Vagina (tissue), 2 donors: ENCODE results near the gene VOPP1. TPM values are rescaled to one million over a fixed set of nuclear protein-coding genes. Genes with fewer than 3 reads are reported as not detected.

Experiments used
- DNase-seq, 2 donors: peaks; one replicate each; pipeline ENCODE4 v3.0.0-alpha.2; 2017; ENCODE audit errors: extremely low spot score in 2 of 2
- H3K27ac ChIP-seq: fragments of 200-600 bp; sonication (generic); one replicate; pipeline ENCODE4 v1.5.1; 2019
- H3K27me3 ChIP-seq: fragments of 200-600 bp; sonication (generic); one replicate; pipeline ENCODE4 v1.5.1; 2019
- H3K36me3 ChIP-seq, 2 donors: fragments of 200-600 bp; sonication (generic); one replicate each; pipeline ENCODE4 v1.5.1; 2017 to 2019
- H3K4me1 ChIP-seq: fragments of 200-600 bp; sonication (generic); one replicate; pipeline ENCODE4 v1.5.1; 2019
- H3K4me3 ChIP-seq, 2 donors: fragments of 200-600 bp; sonication (generic); 1 replicate in 1 of 2; 2 replicates in 1 of 2; pipeline ENCODE4 v1.5.1; 2016 to 2019
- H3K9me3 ChIP-seq: fragments of 200-600 bp; sonication (generic); one replicate; pipeline ENCODE4 v1.5.1; 2019
- POLR2A ChIP-seq, 2 donors: fragments of 450-650 bp; IDR thresholded peaks; one replicate each; pipeline ENCODE4 v1.6.1; 2017; ENCODE audit warnings: antibody characterized with exemption in 2 of 2, mild to moderate bottlenecking in 2 of 2, moderate library complexity in 2 of 2
- POLR2AphosphoS5 ChIP-seq, 2 donors: sonication (generic); formaldehyde crosslinking; IDR thresholded peaks; one replicate each; pipeline ENCODE4 v1.9.0; 2017; ENCODE audit warnings: antibody characterized with exemption in 2 of 2, mild to moderate bottlenecking in 2 of 2, low read depth in 1 of 2; ENCODE audit not compliant: insufficient read depth in 1 of 2
- intact Hi-C: fragments of 100-400 bp; cut with DNase I; formaldehyde crosslinking; loops from one replicate; pipeline ENCODE4 v1.15.1; 2023
- total RNA-seq: library from RNA; depleted of rRNA; stranded (reverse); fragments of >200 nt; gene quantifications from one replicate; pipeline ENCODE4 v1.2.3, GENCODE V29; 2016
- TF ChIP-seq, protein P1 (sequence below), 3 experiments: fragments of 450-650 bp in 2 of 3; fragments of 200-600 bp in 1 of 3; sonication (generic) in 1 of 3; IDR thresholded peaks; one replicate each; pipeline ENCODE4 v1.5.1; 2017 to 2019; ENCODE audit warnings: antibody characterized with exemption in 3 of 3, mild to moderate bottlenecking in 2 of 3, moderate library complexity in 2 of 3

VOPP1 gene
- total RNA-seq, 1 donor from 2014 or later: 26.3 TPM

- H3K9me3 ChIP-seq: no peaks in the 10 kb centered on the region
- no peak overlapping the region for H3K27ac ChIP-seq
- no peaks in the 10 kb centered on the region for H3K4me1 ChIP-seq
- no peak for DNase-seq
- H3K4me3 ChIP-seq: no peak overlapping the region
- no peaks in the 10 kb centered on the region for H3K36me3 ChIP-seq
- TF ChIP-seq, protein P1, sequence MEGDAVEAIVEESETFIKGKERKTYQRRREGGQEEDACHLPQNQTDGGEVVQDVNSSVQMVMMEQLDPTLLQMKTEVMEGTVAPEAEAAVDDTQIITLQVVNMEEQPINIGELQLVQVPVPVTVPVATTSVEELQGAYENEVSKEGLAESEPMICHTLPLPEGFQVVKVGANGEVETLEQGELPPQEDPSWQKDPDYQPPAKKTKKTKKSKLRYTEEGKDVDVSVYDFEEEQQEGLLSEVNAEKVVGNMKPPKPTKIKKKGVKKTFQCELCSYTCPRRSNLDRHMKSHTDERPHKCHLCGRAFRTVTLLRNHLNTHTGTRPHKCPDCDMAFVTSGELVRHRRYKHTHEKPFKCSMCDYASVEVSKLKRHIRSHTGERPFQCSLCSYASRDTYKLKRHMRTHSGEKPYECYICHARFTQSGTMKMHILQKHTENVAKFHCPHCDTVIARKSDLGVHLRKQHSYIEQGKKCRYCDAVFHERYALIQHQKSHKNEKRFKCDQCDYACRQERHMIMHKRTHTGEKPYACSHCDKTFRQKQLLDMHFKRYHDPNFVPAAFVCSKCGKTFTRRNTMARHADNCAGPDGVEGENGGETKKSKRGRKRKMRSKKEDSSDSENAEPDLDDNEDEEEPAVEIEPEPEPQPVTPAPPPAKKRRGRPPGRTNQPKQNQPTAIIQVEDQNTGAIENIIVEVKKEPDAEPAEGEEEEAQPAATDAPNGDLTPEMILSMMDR (IDR thresholded peaks at IDR 0.05): no peak
- TF ChIP-seq POLR2A (IDR thresholded peaks at IDR 0.05) (no peak), POLR2AphosphoS5 (IDR thresholded peaks at IDR 0.05; ENCODE audit: insufficient read depth in 1 of 2, low read depth in 1 of 2) (no peak)
- no peaks in the 10 kb centered on the region for H3K27me3 ChIP-seq
- intact Hi-C loops: no loop called here
Observed at GRCh38 chr7:55595511-55595910, 23.2 kb upstream of the VOPP1 start.

GRCh38 chr7:55594870-55595269 lies 22.6 kb upstream of the VOPP1 start:
- no peak overlapping the region for H3K4me3 ChIP-seq
- no peaks in the 10 kb centered on the region for H3K36me3 ChIP-seq
- DNase-seq: no peak
- H3K27ac ChIP-seq: no peak overlapping the region
- intact Hi-C loops: no loop called here
- H3K27me3 ChIP-seq: no peaks in the 10 kb centered on the region
- no peaks in the 10 kb centered on the region for H3K9me3 ChIP-seq
- TF ChIP-seq POLR2AphosphoS5 (IDR thresholded peaks at IDR 0.05; ENCODE audit: insufficient read depth in 1 of 2, low read depth in 1 of 2) (no peak), POLR2A (IDR thresholded peaks at IDR 0.05) (no peak)
- TF ChIP-seq, protein P1 (IDR thresholded peaks at IDR 0.05): no peak
- no peaks in the 10 kb centered on the region for H3K4me1 ChIP-seq

GRCh38 chr7:55594414-55594813 lies 22.1 kb upstream of the VOPP1 start:
- Histone ChIP-seq H3K4me3 (no peak overlapping the region), H3K27me3 (no peaks in the 10 kb centered on the region), H3K4me1 (no peaks in the 10 kb centered on the region), H3K36me3 (no peaks in the 10 kb centered on the region), H3K9me3 (no peaks in the 10 kb centered on the region), H3K27ac (no peak overlapping the region)
- intact Hi-C loops: no loop called here
- DNase-seq: no peak
- TF ChIP-seq POLR2AphosphoS5 (IDR thresholded peaks at IDR 0.05; ENCODE audit: insufficient read depth in 1 of 2, low read depth in 1 of 2) (no peak), POLR2A (IDR thresholded peaks at IDR 0.05) (no peak)
- TF ChIP-seq, protein P1 (IDR thresholded peaks at IDR 0.05): no peak

- no peak overlapping the region for H3K27ac ChIP-seq
- TF ChIP-seq, protein P1 (IDR thresholded peaks at IDR 0.05): peak; percentile 22 to 54 (median 50)
- TF ChIP-seq POLR2AphosphoS5 (IDR thresholded peaks at IDR 0.05; ENCODE audit: insufficient read depth in 1 of 2, low read depth in 1 of 2): no peak
- no peaks in the 10 kb centered on the region for H3K4me1 ChIP-seq
- H3K27me3 ChIP-seq: no peaks in the 10 kb centered on the region
- no peaks in the 10 kb centered on the region for H3K9me3 ChIP-seq
- DNase-seq: no peak
- no peak overlapping the region for H3K4me3 ChIP-seq
- no peaks in the 10 kb centered on the region for H3K36me3 ChIP-seq
- intact Hi-C loops: no loop called here
Observed at GRCh38 chr7:55593515-55594318, 21.4 kb upstream of the VOPP1 start.

DNA sequence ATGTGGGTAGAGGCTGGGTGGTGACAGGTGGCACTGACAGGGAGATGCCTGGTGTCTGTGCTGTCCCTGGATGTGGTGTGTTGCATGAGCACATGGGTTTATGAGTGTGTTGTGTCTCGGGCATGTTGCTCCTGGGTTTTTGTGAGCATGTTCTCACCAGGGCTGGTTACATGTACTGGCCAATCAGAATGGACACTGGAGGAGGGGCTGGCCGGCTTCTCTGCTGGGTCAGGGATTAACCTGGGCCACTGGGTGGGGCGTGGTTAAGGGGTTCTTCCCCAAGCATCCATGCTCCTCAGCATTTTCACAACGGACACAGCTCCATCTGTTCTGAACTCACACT lies 20.8 kb upstream of the VOPP1 start:
- no peaks in the 10 kb centered on the region for H3K9me3 ChIP-seq
- H3K27me3 ChIP-seq: no peaks in the 10 kb centered on the region
- TF ChIP-seq, protein P1 (IDR thresholded peaks at IDR 0.05): no peak
- TF ChIP-seq POLR2AphosphoS5 (IDR thresholded peaks at IDR 0.05; ENCODE audit: insufficient read depth in 1 of 2, low read depth in 1 of 2) (no peak), POLR2A (IDR thresholded peaks at IDR 0.05) (no peak)
- H3K27ac ChIP-seq: no peak overlapping the region
- DNase-seq: no peak
- no peak overlapping the region for H3K4me3 ChIP-seq
- intact Hi-C loops: no loop called here
- H3K4me1 ChIP-seq: no peaks in the 10 kb centered on the region
- no peaks in the 10 kb centered on the region for H3K36me3 ChIP-seq
